NT2/D1 (cell line): ENCODE data around the gene SORCS3.

Experiments
- SUZ12 ChIP-seq: IDR thresholded peaks from 2 replicates; pipeline ENCODE4 v1.6.1; 2011; ENCODE audit not compliant: insufficient read length, insufficient read depth; ENCODE audit errors: extremely low read depth
- YY1 ChIP-seq: IDR thresholded peaks from 2 replicates; pipeline ENCODE4 v1.6.1; 2011; ENCODE audit not compliant: insufficient read length, insufficient read depth
- ZNF274 ChIP-seq: IDR thresholded peaks from 2 replicates; pipeline ENCODE4 v1.6.1; 2011; ENCODE audit warnings: mild to moderate bottlenecking, low read depth, low read length

DNA sequence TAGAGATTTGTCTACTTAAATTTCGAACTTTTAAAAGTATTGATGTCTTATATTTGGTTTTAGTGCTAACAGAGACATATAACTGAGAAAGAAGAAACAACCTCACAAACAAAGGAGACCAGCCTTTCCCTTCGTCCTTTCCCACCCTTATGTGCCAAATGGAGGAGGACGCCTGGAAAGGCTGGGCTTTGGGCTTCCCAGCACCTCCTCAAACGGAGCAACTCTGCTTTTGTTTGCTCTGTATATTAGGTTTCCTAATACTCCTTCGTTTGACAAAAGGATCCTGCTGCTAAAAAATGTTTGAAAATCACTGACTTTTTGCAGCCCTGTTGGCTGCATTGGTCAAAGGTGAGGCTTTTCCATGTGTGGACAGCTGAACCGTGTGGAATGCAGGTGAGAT lies 471.8 kb downstream of the SORCS3 start:
- TF ChIP-seq ZNF274 (no peak), SUZ12 (no peak), YY1 (no peak)
